NT2/D1 (cell line): Measurements from ENCODE around the gene ARPC5.

Source experiments
- DNase-seq: peaks from one replicate; pipeline ENCODE4 v3.0.0-alpha.2; 2011; ENCODE audit warnings: low read depth, low spot score
- H3K27me3 ChIP-seq: 2 replicates; pipeline ENCODE4 v1.6.0; 2011; ENCODE audit warnings: mild to moderate bottlenecking; ENCODE audit not compliant: insufficient read length, insufficient read depth
- H3K36me3 ChIP-seq: 2 replicates; pipeline ENCODE4 v1.6.1; 2011; ENCODE audit warnings: mild to moderate bottlenecking, low read length, mixed read lengths; ENCODE audit not compliant: insufficient read depth, insufficient read length
- H3K4me1 ChIP-seq: 2 replicates; pipeline ENCODE4 v1.5.1; 2011; ENCODE audit not compliant: insufficient read depth, insufficient read length
- H3K4me3 ChIP-seq: 2 replicates; pipeline ENCODE4 v1.5.1; 2011; ENCODE audit warnings: low read depth; ENCODE audit not compliant: insufficient read length
- H3K9ac ChIP-seq: 2 replicates; pipeline ENCODE4 v1.6.0; 2011; ENCODE audit warnings: low read depth; ENCODE audit not compliant: insufficient read length
- H3K9me3 ChIP-seq: 2 replicates; pipeline ENCODE4 v1.5.1; 2011; ENCODE audit warnings: mild to moderate bottlenecking, low read length; ENCODE audit not compliant: insufficient read depth
- SUZ12 ChIP-seq: IDR thresholded peaks from 2 replicates; pipeline ENCODE4 v1.6.1; 2011; ENCODE audit not compliant: insufficient read length, insufficient read depth; ENCODE audit errors: extremely low read depth
- YY1 ChIP-seq: IDR thresholded peaks from 2 replicates; pipeline ENCODE4 v1.6.1; 2011; ENCODE audit not compliant: insufficient read length, insufficient read depth
- ZNF274 ChIP-seq: IDR thresholded peaks from 2 replicates; pipeline ENCODE4 v1.6.1; 2011; ENCODE audit warnings: mild to moderate bottlenecking, low read depth, low read length

ARPC5 gene

GRCh38 chr1:183653876-183654451 is 18.4 kb upstream of the ARPC5 start:
- DNase-seq, result no peak
- no peak overlapping the region for H3K4me3 ChIP-seq
- H3K4me1 ChIP-seq, result no peaks in the 10 kb centered on the region
- no peaks in the 10 kb centered on the region for H3K36me3 ChIP-seq
- H3K27me3 ChIP-seq, result no peaks in the 10 kb centered on the region
- no peak for TF ChIP-seq SUZ12
- TF ChIP-seq ZNF274, result no peak
- no peak for TF ChIP-seq YY1
- no peaks in the 10 kb centered on the region for H3K9me3 ChIP-seq
- H3K9ac ChIP-seq, result no peak overlapping the region

DNA sequence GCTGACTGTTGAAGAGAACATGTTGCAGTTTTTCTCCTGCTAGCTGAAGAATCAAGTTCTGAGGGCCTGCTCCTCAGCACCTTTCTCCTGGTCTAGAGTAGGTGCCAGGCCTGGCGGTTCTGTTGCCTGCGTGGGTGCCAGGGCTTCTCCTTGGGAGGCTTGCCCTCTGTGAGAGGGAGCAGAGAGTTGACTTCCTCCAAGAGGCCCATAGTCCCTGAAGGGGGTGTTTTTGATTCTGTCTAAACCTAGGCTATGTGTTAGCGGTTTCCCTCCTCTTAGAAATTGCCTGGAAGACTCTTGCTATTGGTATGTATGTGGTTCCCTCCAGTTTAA is 17.8 kb upstream of the ARPC5 start:
- H3K4me1 ChIP-seq, result no peaks in the 10 kb centered on the region
- no peak for DNase-seq
- H3K36me3 ChIP-seq, result no peaks in the 10 kb centered on the region
- no peaks in the 10 kb centered on the region for H3K9me3 ChIP-seq
- H3K27me3 ChIP-seq, result no peaks in the 10 kb centered on the region
- H3K9ac ChIP-seq, result no peak overlapping the region
- TF ChIP-seq YY1, result no peak
- TF ChIP-seq ZNF274, result no peak
- no peak for TF ChIP-seq SUZ12
- H3K4me3 ChIP-seq, result no peak overlapping the region

- Histone ChIP-seq H3K4me3 (no peak within 1 kb of the TSS), H3K9ac (no peak within 1 kb of the TSS), H3K27me3 (no peaks in the 10 kb centered on the region), H3K36me3 (no peaks in the 10 kb centered on the region), H3K4me1 (no peaks in the 10 kb centered on the region), H3K9me3 (no peaks in the 10 kb centered on the region)
- no peak for TF ChIP-seq SUZ12
- TF ChIP-seq ZNF274, result no peak
- no peak for TF ChIP-seq YY1
- no peak for DNase-seq
Measured at GRCh38 chr1:183652547-183653461, 17.2 kb upstream of the ARPC5 start, which contains the start of gene APOBEC4. APOBEC4 (minus strand) TSS chr1:183653316; CDS start chr1:183648781, 4,535 bp downstream.

DNA sequence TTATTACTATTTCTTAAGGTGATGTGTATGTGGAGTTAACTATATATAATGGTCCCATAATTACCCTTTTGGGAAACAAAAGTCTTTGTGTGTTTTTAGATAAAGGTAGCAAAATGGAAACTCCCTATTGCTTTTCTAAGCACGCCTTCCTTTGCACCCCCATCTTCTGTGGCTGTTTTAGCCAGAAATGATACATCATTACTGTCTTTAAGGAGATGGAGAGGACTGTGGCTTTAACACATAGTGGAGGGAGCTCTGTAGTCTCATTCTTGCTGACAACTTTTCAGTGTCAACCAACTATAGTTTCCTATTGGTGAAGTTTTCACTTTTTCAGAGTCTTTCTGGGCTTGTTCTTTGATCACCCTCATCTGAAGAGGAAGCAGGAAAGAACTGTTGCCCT is 16.5 kb upstream of the ARPC5 start:
- no peak for TF ChIP-seq ZNF274
- no peak for TF ChIP-seq SUZ12
- TF ChIP-seq YY1, result no peak
- no peak for DNase-seq
- H3K9me3 ChIP-seq, result no peaks in the 10 kb centered on the region
- H3K36me3 ChIP-seq, result no peaks in the 10 kb centered on the region
- no peaks in the 10 kb centered on the region for H3K27me3 ChIP-seq
- H3K4me3 ChIP-seq, result no peak overlapping the region
- H3K9ac ChIP-seq, result no peak overlapping the region
- no peaks in the 10 kb centered on the region for H3K4me1 ChIP-seq

GRCh38 chr1:183651612-183652011 is 16.0 kb upstream of the ARPC5 start:
- Histone ChIP-seq H3K9me3 (no peaks in the 10 kb centered on the region), H3K27me3 (no peaks in the 10 kb centered on the region), H3K4me1 (no peaks in the 10 kb centered on the region), H3K9ac (no peak overlapping the region), H3K36me3 (no peaks in the 10 kb centered on the region), H3K4me3 (no peak overlapping the region)
- DNase-seq, result no peak
- no peak for TF ChIP-seq YY1
- TF ChIP-seq SUZ12, result no peak
- no peak for TF ChIP-seq ZNF274

GRCh38 chr1:183648042-183648441 is 12.5 kb upstream of the ARPC5 start:
- no peak overlapping the region for H3K9ac ChIP-seq
- TF ChIP-seq ZNF274 (no peak), SUZ12 (no peak), YY1 (no peak)

GRCh38 chr1:183646776-183647175 is 11.2 kb upstream of the ARPC5 start:
- Histone ChIP-seq H3K4me1 (no peaks in the 10 kb centered on the region), H3K36me3 (no peaks in the 10 kb centered on the region), H3K27me3 (no peaks in the 10 kb centered on the region), H3K9ac (no peak overlapping the region), H3K9me3 (no peaks in the 10 kb centered on the region), H3K4me3 (no peak overlapping the region)
- no peak for DNase-seq
- TF ChIP-seq SUZ12 (no peak), YY1 (no peak), ZNF274 (no peak)

More at GRCh38 chr1:183648042-183648441, 12.5 kb upstream of the ARPC5 start:
- Histone ChIP-seq H3K4me3 (no peak overlapping the region), H3K27me3 (no peaks in the 10 kb centered on the region), H3K9me3 (no peaks in the 10 kb centered on the region), H3K36me3 (no peaks in the 10 kb centered on the region), H3K4me1 (no peaks in the 10 kb centered on the region)
- DNase-seq, result no peak
